ENCODE measurements around the gene PSORS1C1. TPM values are rescaled to one million over a fixed set of nuclear protein-coding genes. Genes with fewer than 3 reads are reported as not detected.
"Not testable (repeated sequence)": the region's sequence is repeated elsewhere in the genome, so short reads cannot be mapped to it uniquely, and the experiment has no call there.

PSORS1C1 gene, protein sequence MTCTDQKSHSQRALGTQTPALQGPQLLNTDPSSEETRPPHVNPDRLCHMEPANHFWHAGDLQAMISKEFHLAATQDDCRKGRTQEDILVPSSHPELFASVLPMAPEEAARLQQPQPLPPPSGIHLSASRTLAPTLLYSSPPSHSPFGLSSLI
- total RNA-seq: not detected in 2 replicates

DNA sequence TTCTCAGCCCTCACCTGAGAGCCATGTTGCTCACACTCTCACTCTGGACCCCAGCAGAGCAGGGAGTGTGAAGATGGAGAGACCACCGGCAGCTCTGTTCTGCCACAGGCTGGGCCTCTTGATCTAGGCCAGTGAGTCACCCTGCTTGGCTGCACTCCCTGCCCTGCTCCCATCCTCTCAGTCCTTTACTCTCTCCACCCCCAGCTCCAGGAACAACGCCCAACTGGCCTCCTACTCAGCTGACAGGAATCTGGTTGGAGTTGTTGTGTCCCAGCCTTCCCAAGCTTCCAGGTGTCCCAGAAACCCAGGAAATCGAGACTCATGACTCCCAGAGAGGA is at the start of gene PSORS1C1:
PSORS1C1 (plus strand) TSS at position 260 of the 338 bp plus-strand sequence. CDS start 14,833 bp downstream, outside the sequence.
- no peak within 1 kb of the TSS for H3K27ac Mint-ChIP-seq
- H3K36me3 Mint-ChIP-seq (ENCODE audit: low read depth): no peaks in the 10 kb centered on the region
- H3K4me1 Mint-ChIP-seq (ENCODE audit: low read depth): no peaks in the 10 kb centered on the region
- intact Hi-C loops (cut with micrococcal nuclease): no loop called here
- no peaks in the 10 kb centered on the region for H3K9me3 Mint-ChIP-seq
- peaks cover 15% of the 10 kb centered on the region for H3K27me3 Mint-ChIP-seq (ENCODE audit: low read depth)
- DNase-seq (ENCODE audit: low spot score): no peak
- H3K4me3 Mint-ChIP-seq (ENCODE audit: low read depth): no peak within 1 kb of the TSS

DNA sequence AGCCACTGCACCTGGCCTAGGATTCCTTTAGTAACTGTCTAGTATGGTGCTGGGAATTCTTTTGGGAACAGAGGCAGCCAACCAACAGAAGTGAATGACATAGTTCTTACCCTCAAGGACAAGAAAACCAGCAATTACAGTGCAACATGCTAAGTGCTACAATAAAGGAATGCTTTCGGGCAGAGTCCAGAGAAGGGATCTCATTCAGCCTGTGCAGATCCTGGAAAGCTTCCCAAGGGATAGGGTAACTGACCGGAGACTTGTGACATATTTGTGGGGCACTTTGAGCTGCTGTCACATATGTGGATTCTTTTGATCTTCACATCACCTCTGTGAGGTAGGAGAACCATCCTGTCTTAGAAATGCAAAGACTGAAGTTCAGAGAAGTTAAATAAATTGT is 49.0 kb upstream of the PSORS1C1 start:
- no peaks in the 10 kb centered on the region for H3K9me3 Mint-ChIP-seq
- DNase-seq (ENCODE audit: low spot score): no peak
- intact Hi-C loops (cut with micrococcal nuclease): no loop called here
- H3K27me3 Mint-ChIP-seq (ENCODE audit: low read depth): peaks cover 12% of the 10 kb centered on the region
- no peak overlapping the region for H3K27ac Mint-ChIP-seq
- no peak overlapping the region for H3K4me3 Mint-ChIP-seq (ENCODE audit: low read depth)
- H3K4me1 Mint-ChIP-seq (ENCODE audit: low read depth): no peaks in the 10 kb centered on the region
- no peaks in the 10 kb centered on the region for H3K36me3 Mint-ChIP-seq (ENCODE audit: low read depth)

DNA sequence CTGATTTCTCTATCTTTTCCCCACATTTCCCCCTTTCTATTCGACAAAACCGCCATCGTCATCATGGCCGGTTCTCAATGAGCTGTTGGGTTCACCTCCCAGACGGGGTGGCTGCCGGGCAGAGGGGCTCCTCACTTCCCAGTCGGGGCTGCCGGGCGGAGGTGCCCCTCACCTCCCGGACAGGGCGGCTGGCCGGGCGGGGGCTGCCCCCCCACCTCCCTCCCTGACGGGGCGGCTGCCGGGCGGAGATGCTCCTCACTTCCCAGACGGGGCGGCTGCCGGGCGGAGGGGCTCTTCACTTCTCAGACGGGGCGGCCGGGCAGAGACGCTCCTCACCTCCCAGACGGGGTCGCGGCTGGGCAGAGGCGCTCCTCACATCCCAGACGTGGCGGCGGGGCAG is 47.6 kb upstream of the PSORS1C1 start:
- H3K4me3 Mint-ChIP-seq (ENCODE audit: low read depth); H3K27ac Mint-ChIP-seq; DNase-seq (ENCODE audit: low spot score); H3K4me1 Mint-ChIP-seq (ENCODE audit: low read depth); H3K27me3 Mint-ChIP-seq (ENCODE audit: low read depth); intact Hi-C loops (cut with micrococcal nuclease); H3K9me3 Mint-ChIP-seq; H3K36me3 Mint-ChIP-seq (ENCODE audit: low read depth): not testable (repeated sequence)

DNA sequence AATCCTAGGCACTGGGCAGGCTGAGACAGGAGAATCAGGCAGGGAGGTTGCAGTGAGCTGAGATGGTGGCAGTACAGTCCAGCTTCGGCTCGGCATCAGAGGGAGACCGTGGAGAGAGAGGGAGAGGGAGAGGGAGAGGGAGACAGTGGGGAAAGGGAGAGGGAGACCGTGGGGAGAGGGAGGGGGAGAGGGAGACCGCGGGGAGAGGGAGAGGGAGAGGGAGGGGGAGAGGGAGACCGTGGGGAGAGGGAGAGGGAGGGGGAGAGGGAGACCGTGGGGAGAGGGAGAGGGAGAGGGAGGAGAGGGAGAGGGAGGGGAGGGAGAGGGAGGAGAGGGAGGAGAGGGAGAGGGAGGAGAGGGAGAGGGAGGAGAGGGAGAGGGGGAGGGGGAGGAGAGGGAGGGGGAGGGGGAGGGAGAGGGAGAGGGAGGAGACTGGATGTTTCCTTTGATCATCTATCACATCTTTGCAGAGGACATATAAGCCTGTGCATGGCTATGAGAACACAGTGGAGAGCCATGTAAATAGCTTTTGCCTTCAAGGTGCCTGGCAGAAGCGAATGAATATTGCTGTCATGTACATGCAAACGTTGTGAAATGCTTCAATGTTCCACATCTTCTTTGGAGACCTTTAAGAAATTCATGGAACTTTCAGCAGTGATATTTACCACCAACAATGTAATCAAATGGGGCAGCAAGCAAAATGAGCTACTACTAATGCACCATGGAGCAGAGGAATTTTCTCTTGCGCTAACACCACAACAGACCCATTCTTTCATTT is 46.5 kb upstream of the PSORS1C1 start:
- intact Hi-C loops (cut with micrococcal nuclease); DNase-seq (ENCODE audit: low spot score); H3K27me3 Mint-ChIP-seq (ENCODE audit: low read depth); H3K4me3 Mint-ChIP-seq (ENCODE audit: low read depth); H3K9me3 Mint-ChIP-seq; H3K36me3 Mint-ChIP-seq (ENCODE audit: low read depth); H3K27ac Mint-ChIP-seq; H3K4me1 Mint-ChIP-seq (ENCODE audit: low read depth): not testable (repeated sequence)

DNA sequence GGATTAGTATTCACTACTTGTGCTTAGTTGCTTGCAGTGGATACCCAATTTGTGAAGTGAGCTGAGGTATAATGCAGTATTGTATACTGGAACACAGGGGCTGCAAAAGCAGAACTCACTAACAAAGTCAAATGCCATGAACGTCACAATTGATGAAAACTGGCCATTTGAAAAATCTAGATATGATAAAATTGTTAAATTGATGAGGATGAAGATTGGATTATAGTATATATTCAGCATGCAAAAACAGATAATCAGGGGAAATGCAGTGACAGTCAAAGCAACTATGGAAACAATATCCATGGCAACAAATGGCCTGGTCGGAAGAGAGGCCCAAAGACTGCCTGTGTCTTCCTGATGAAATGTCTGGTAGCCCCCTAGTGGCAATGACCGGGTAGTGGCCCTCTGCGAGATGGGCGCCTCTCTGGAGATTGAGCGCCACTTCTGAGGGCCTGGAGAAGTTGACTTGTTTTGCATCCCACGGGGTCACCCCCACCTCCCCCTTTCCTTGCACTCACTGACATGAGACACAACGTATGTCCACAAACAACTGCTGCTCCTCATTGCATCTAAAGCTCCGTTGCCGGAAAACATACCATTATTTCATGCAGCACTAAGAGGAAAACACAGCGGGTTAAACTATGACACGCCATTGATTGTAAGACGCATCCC is 45.8 kb upstream of the PSORS1C1 start:
- intact Hi-C loops (cut with micrococcal nuclease): no loop called here
- Mint-ChIP-seq H3K4me1 (ENCODE audit: low read depth) (no peaks in the 10 kb centered on the region), H3K9me3 (no peaks in the 10 kb centered on the region), H3K36me3 (ENCODE audit: low read depth) (no peaks in the 10 kb centered on the region), H3K27ac (no peak overlapping the region), H3K4me3 (ENCODE audit: low read depth) (no peak overlapping the region), H3K27me3 (ENCODE audit: low read depth) (peaks cover 3% of the 10 kb centered on the region)
- DNase-seq (ENCODE audit: low spot score): peak; percentile 53

DNA sequence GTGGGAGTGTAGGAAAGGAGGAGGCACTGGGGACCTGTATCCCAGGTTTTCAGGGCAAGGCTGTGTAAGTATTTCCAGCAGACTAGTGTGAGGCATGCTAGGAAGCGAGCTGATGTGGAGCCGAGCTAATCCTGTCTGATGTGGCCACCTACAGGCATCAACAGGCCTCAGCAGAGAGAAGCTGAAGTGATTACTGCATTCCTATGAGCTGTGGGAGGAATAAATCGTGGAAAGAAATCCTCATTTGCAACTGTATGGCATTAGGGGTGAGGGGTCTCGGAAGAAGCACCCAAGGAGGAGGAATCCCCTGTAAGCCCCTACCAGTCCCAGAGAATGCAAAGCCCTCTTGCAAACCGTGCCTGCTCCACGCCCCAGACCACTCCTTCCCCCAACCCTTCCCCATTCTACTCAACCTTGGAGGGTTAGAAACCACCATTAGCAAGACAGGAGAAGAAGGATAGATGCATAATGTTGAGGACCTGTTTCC is 43.8 kb upstream of the PSORS1C1 start:
- no peak overlapping the region for H3K4me3 Mint-ChIP-seq (ENCODE audit: low read depth)
- H3K4me1 Mint-ChIP-seq (ENCODE audit: low read depth): no peaks in the 10 kb centered on the region
- intact Hi-C loops (cut with micrococcal nuclease): no loop called here
- no peaks in the 10 kb centered on the region for H3K9me3 Mint-ChIP-seq
- DNase-seq (ENCODE audit: low spot score): no peak
- H3K27me3 Mint-ChIP-seq (ENCODE audit: low read depth): peaks cover 3% of the 10 kb centered on the region
- H3K36me3 Mint-ChIP-seq (ENCODE audit: low read depth): no peaks in the 10 kb centered on the region
- H3K27ac Mint-ChIP-seq: no peak overlapping the region

DNA sequence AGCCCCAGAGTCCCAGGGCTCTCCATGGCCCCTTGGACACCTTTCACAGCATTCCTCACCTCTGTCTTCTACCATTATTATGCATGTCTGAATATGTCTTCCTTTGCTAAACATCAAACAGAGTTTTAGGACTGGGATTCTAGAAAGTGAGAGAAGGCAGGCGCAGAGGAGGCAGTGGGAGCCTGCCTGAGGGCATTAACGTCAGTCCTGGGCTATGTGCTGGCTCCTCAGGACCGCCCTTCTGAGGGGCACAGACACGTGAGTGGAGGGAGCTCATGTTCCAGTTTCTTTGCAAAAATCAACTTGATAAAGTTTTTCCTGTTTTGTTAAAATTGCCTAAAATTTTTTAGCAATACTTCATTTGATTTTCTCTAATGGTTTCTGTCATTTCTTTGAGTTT is 40.2 kb upstream of the PSORS1C1 start:
- H3K36me3 Mint-ChIP-seq (ENCODE audit: low read depth): no peaks in the 10 kb centered on the region
- no peak for DNase-seq (ENCODE audit: low spot score)
- H3K4me3 Mint-ChIP-seq (ENCODE audit: low read depth): no peak overlapping the region
- H3K9me3 Mint-ChIP-seq: no peaks in the 10 kb centered on the region
- intact Hi-C loops (cut with micrococcal nuclease): no loop called here
- H3K4me1 Mint-ChIP-seq (ENCODE audit: low read depth): no peaks in the 10 kb centered on the region
- H3K27ac Mint-ChIP-seq: no peak overlapping the region
- H3K27me3 Mint-ChIP-seq (ENCODE audit: low read depth): no peaks in the 10 kb centered on the region

DNA sequence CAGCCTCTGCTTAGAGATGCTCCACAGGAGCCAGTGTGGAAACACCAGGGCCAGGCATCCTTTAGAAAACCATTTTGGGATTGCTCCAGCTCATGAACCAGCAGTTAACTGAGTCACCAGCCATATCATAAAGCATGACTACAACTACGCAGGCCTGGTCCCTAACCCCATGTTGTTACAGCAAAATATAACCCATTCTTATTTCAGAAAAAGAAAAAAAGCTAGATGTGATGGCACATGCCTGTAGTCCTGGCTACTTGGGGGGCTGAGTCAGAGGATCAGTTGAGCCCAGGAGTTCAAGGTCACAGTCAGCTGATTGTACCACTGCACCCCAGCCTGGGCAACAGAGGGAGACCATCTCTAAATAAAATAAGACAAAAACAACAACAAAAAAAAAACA is 39.1 kb upstream of the PSORS1C1 start:
- intact Hi-C loops (cut with micrococcal nuclease): no loop called here
- peaks cover 2% of the 10 kb centered on the region for H3K27me3 Mint-ChIP-seq (ENCODE audit: low read depth)
- no peak for DNase-seq (ENCODE audit: low spot score)
- H3K4me3 Mint-ChIP-seq (ENCODE audit: low read depth): no peak overlapping the region
- H3K4me1 Mint-ChIP-seq (ENCODE audit: low read depth): peaks cover 1% of the 10 kb centered on the region
- no peaks in the 10 kb centered on the region for H3K9me3 Mint-ChIP-seq
- no peak overlapping the region for H3K27ac Mint-ChIP-seq
- H3K36me3 Mint-ChIP-seq (ENCODE audit: low read depth): no peaks in the 10 kb centered on the region

DNA sequence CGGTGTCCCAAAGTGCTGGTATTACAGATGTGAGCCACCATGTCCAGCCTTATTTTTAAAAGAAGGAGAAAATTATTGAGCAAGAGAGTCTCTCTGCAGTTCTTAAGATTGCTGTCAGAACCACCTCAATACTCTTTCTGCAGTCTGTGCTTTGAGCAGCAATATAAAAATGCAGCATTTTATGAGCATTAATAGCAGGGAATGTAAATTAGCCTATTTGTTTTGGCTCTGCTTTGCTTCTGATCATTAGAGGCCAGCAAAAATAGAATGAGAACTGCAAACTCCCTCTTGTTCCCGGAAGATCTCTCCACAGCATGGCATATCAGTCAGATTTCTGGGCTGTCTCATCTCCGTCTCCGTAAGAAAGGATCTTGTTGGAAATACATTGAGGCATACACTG is 38.0 kb upstream of the PSORS1C1 start:
- Mint-ChIP-seq H3K36me3 (ENCODE audit: low read depth) (no peaks in the 10 kb centered on the region), H3K4me3 (ENCODE audit: low read depth) (no peak overlapping the region), H3K27me3 (ENCODE audit: low read depth) (peaks cover 5% of the 10 kb centered on the region), H3K27ac (no peak overlapping the region), H3K9me3 (no peaks in the 10 kb centered on the region), H3K4me1 (ENCODE audit: low read depth) (peaks cover 1% of the 10 kb centered on the region)
- no peak for DNase-seq (ENCODE audit: low spot score)
- intact Hi-C loops (cut with micrococcal nuclease): no loop called here

DNA sequence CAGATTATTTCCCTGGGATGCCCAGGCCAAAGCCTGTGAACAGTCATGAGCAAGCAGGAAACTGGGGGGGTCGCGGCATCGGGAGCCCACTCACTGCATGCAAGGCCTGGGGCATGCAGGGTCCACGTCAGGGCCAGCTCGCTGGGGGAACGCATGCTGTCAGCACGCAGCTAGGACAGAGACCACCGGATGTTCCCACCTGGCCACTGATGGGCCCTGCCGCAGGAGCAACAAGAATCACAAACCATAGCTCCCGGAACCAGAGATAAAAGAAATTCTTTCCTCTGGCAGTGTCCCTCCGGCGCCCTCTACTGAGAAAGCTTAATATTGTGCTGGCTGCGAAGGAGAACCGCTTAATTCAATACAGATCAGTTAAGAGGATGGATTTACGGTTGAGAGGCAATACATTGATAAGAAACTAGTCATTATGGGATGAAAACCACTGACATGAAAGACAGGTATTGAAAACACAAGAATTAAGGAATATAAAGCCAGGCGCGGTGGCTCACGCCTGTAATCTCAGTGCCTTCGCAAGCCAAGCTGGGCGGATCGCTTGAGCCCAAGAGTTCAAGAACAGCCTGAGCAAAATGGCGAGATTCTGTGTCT is 34.8 kb upstream of the PSORS1C1 start:
- no peak overlapping the region for H3K4me3 Mint-ChIP-seq (ENCODE audit: low read depth)
- H3K27me3 Mint-ChIP-seq (ENCODE audit: low read depth): peaks cover 7% of the 10 kb centered on the region
- H3K36me3 Mint-ChIP-seq (ENCODE audit: low read depth): no peaks in the 10 kb centered on the region
- H3K4me1 Mint-ChIP-seq (ENCODE audit: low read depth): peaks cover 1% of the 10 kb centered on the region
- H3K9me3 Mint-ChIP-seq: no peaks in the 10 kb centered on the region
- H3K27ac Mint-ChIP-seq: no peak overlapping the region
- intact Hi-C loops (cut with micrococcal nuclease): loop anchor here (2.0 kb wide), 1 partner anchor 165 kb away; the partner anchor contains the start of gene VARS2
- DNase-seq (ENCODE audit: low spot score): peak; percentile 54

DNA sequence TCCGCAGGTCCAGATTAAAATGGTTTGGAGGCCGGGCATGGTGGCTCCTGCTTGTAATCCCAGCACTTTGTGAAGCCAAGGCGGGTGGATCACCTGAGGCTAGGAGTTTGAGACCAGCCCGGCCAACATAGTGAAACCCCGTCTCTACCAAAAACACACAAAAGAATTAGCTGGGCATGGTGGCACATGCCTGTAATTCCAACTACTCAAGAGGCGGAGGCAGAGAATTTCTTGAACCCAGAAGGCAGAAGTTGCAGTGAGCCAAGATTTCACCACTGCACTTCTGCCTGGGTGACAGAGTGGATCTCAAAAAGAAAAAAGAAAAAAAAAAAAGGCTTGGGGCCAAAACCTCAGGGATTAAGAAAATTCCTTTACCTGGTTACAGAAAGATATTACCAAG is 32.7 kb upstream of the PSORS1C1 start:
- intact Hi-C loops (cut with micrococcal nuclease): no loop called here
- no peaks in the 10 kb centered on the region for H3K9me3 Mint-ChIP-seq
- H3K4me1 Mint-ChIP-seq (ENCODE audit: low read depth): peaks cover 4% of the 10 kb centered on the region
- H3K4me3 Mint-ChIP-seq (ENCODE audit: low read depth): no peak overlapping the region
- H3K27ac Mint-ChIP-seq: no peak overlapping the region
- no peaks in the 10 kb centered on the region for H3K36me3 Mint-ChIP-seq (ENCODE audit: low read depth)
- no peak for DNase-seq (ENCODE audit: low spot score)
- H3K27me3 Mint-ChIP-seq (ENCODE audit: low read depth): peaks cover 20% of the 10 kb centered on the region

DNA sequence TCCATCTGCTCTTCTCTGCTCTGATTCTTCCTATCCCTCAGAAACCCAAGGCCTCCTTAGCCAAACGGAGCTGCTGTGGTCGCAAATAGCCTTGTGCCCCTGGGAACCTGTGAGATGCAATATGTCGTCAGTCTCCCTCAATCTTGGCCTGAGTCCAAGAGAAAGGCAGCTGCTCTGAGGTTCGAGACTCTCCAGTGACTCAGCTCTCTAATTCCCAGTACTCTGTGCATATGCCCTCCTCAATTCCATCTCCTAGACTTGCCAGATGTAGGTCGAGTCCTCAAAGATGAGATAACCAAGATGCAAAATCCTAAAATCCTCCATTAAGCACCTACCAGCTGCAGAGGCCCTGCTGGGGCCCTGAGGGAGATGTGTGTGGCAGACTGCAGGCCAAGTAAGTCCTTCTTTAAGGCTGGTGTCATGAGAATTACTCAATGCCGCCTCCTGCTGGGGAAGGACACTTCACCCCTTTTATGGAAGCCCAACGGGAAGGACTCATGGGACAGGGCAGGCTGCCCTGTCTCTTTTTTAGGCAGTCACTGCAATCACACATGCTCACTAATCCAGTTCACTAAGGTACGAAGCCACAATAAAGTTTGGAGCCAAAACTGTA is 30.8 kb upstream of the PSORS1C1 start:
- intact Hi-C loops (cut with micrococcal nuclease): no loop called here
- H3K4me3 Mint-ChIP-seq (ENCODE audit: low read depth): no peak overlapping the region
- no peaks in the 10 kb centered on the region for H3K36me3 Mint-ChIP-seq (ENCODE audit: low read depth)
- H3K27me3 Mint-ChIP-seq (ENCODE audit: low read depth): peaks cover 22% of the 10 kb centered on the region
- no peak overlapping the region for H3K27ac Mint-ChIP-seq
- peak; percentile 23 for DNase-seq (ENCODE audit: low spot score)
- no peaks in the 10 kb centered on the region for H3K9me3 Mint-ChIP-seq
- peaks cover 10% of the 10 kb centered on the region for H3K4me1 Mint-ChIP-seq (ENCODE audit: low read depth)
